Measurements from ENCODE around the gene AXIN2.

DNA sequence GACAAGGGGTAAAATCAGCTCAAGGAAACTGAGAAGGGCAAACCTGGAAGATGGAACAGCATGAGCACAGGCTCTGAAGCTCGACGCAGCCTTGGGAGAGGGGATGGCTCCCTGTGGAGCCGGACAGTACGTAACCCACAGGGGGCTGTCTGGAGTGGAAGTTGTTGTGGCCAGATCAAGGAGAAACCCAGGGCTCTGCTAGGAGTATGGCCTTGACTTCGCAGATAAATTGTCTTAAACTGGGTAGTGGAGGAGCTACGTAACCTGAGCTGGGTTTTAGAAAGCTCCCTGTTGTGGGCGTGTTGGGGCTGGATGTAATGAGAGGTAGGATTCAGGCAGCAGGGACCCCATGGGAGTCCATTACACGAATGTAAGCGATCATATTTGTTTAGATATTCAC, 25.5 kb upstream of the AXIN2 start:
- TF ChIP-seq CTCF (IDR thresholded peaks at IDR 0.05): no peak
- TF ChIP-seq POLR2A (IDR thresholded peaks at IDR 0.05): no peak
- TF ChIP-seq POLR2AphosphoS5 (IDR thresholded peaks at IDR 0.05): no peak
- TF ChIP-seq EP300 (IDR thresholded peaks at IDR 0.05; ENCODE audit: low read depth): no peak
